Measurements from ENCODE around the gene CEACAM3. TPM values are rescaled to one million over a fixed set of nuclear protein-coding genes. Genes with fewer than 3 reads are reported as not detected.
A peak's percentile ranks its signal among the peaks of the same experiment; 100 is the strongest.

CEACAM3 gene
- total RNA-seq, 1 experiment from 2014 or later, result not detected

- ChIA-PET CTCF (interaction anchor here (0.6 to 2.7 kb wide), 7 partner anchors 13 to 86 kb away, joined by 3 to 23 read pairs (median 3); no protein-coding TSS in a partner anchor), POLR2A (no interaction called here)
- Histone ChIP-seq H3K4me3 (ENCODE audit: low read depth, low read length) (no peak overlapping the region), H3K9me3 (no peaks in the 10 kb centered on the region), H3K36me3 (ENCODE audit: control insufficient read depth, insufficient read depth, low read length) (no peaks in the 10 kb centered on the region), H3K4me1 (peaks cover 12% of the 10 kb centered on the region), H3K27me3 (replicated peaks; ENCODE audit: control insufficient read depth, insufficient read depth, low read length) (no peaks in the 10 kb centered on the region)
- no TSS peak for BruUV-seq (replicated peaks)
- intact Hi-C loops (cut with micrococcal nuclease; ENCODE audit: unreplicated experiment), result no loop called here
- TF ChIP-seq CTCF (IDR thresholded peaks at IDR 0.05; ENCODE audit: insufficient read depth in 1 of 2, low read depth in 1 of 2, low read length in 1 of 2, severe bottlenecking in 1 of 2, unreplicated experiment in 1 of 2), result peak in 1 of 2 experiments; percentile 31
- Mint-ChIP-seq H3K36me3 (ENCODE audit: insufficient read depth, unreplicated experiment) (no peaks in the 10 kb centered on the region), H3K4me3 (ENCODE audit: unreplicated experiment) (no peak overlapping the region), H3K4me1 (ENCODE audit: low read depth, unreplicated experiment) (peaks cover 15% of the 10 kb centered on the region), H3K27ac (ENCODE audit: unreplicated experiment) (no peak overlapping the region), H3K27me3 (ENCODE audit: insufficient read depth, unreplicated experiment) (no peaks in the 10 kb centered on the region), H3K9me3 (ENCODE audit: unreplicated experiment) (no peaks in the 10 kb centered on the region)
- peak in 1 of 2 experiments; percentile 34 for DNase-seq
Observed at GRCh38 chr19:41792513-41793413, 3.6 kb upstream of the CEACAM3 start.

- Histone ChIP-seq H3K4me3 (ENCODE audit: low read depth, low read length) (no peak overlapping the region), H3K4me1 (peaks cover 12% of the 10 kb centered on the region), H3K36me3 (ENCODE audit: control insufficient read depth, insufficient read depth, low read length) (no peaks in the 10 kb centered on the region), H3K9me3 (no peaks in the 10 kb centered on the region), H3K27me3 (replicated peaks; ENCODE audit: control insufficient read depth, insufficient read depth, low read length) (no peaks in the 10 kb centered on the region)
- POLR2A ChIA-PET, result no interaction called here
- Mint-ChIP-seq H3K4me3 (ENCODE audit: unreplicated experiment) (no peak overlapping the region), H3K27me3 (ENCODE audit: insufficient read depth, unreplicated experiment) (no peaks in the 10 kb centered on the region), H3K4me1 (ENCODE audit: low read depth, unreplicated experiment) (peaks cover 15% of the 10 kb centered on the region), H3K9me3 (ENCODE audit: unreplicated experiment) (no peaks in the 10 kb centered on the region), H3K36me3 (ENCODE audit: insufficient read depth, unreplicated experiment) (no peaks in the 10 kb centered on the region), H3K27ac (ENCODE audit: unreplicated experiment) (no peak overlapping the region)
- DNase-seq, result no peak
- no peak for TF ChIP-seq CTCF (IDR thresholded peaks at IDR 0.05; ENCODE audit: insufficient read depth in 1 of 2, low read depth in 1 of 2, low read length in 1 of 2, severe bottlenecking in 1 of 2, unreplicated experiment in 1 of 2)
- intact Hi-C loops (cut with micrococcal nuclease; ENCODE audit: unreplicated experiment), result no loop called here
- no TSS peak for BruUV-seq (replicated peaks)
- CTCF ChIA-PET, result interaction anchor here (1.0 to 2.7 kb wide), 3 partner anchors 28 to 42 kb away, joined by 3 to 23 read pairs (median 17); no protein-coding TSS in a partner anchor
Observed at GRCh38 chr19:41793414-41793727, 3.0 kb upstream of the CEACAM3 start.

- TF ChIP-seq CTCF (IDR thresholded peaks at IDR 0.05; ENCODE audit: insufficient read depth in 1 of 2, low read depth in 1 of 2, low read length in 1 of 2, severe bottlenecking in 1 of 2, unreplicated experiment in 1 of 2), result peak; percentile 73 to 87
- ChIA-PET CTCF (interaction anchor here (0.5 to 1.9 kb wide), 7 partner anchors 8 to 673 kb away, joined by 3 to 11 read pairs (median 5); no protein-coding TSS in a partner anchor), POLR2A (no interaction called here)
- Mint-ChIP-seq H3K4me1 (ENCODE audit: low read depth, unreplicated experiment) (peaks cover 24% of the 10 kb centered on the region), H3K27me3 (ENCODE audit: insufficient read depth, unreplicated experiment) (no peaks in the 10 kb centered on the region), H3K9me3 (ENCODE audit: unreplicated experiment) (no peaks in the 10 kb centered on the region), H3K36me3 (ENCODE audit: insufficient read depth, unreplicated experiment) (no peaks in the 10 kb centered on the region), H3K4me3 (ENCODE audit: unreplicated experiment) (no peak overlapping the region), H3K27ac (ENCODE audit: unreplicated experiment) (no peak overlapping the region)
- H3K4me3 ChIP-seq (ENCODE audit: low read depth, low read length), result no peak overlapping the region
- no peaks in the 10 kb centered on the region for H3K27me3 ChIP-seq (replicated peaks; ENCODE audit: control insufficient read depth, insufficient read depth, low read length)
- DNase-seq, result peak; percentile 68 to 71
- intact Hi-C loops (cut with micrococcal nuclease; ENCODE audit: unreplicated experiment), result loop anchor here (1.0 kb wide), 1 partner anchor 26 kb away; no protein-coding TSS in a partner anchor
- BruUV-seq (replicated peaks), result no TSS peak
- no peaks in the 10 kb centered on the region for H3K36me3 ChIP-seq (ENCODE audit: control insufficient read depth, insufficient read depth, low read length)
- H3K4me1 ChIP-seq, result peaks cover 25% of the 10 kb centered on the region
- no peaks in the 10 kb centered on the region for H3K9me3 ChIP-seq
Observed at GRCh38 chr19:41795031-41795461, 1.3 kb upstream of the CEACAM3 start.

All from Caco-2 (cell line).